Spleen (tissue), 11 donors: ENCODE measurements around the gene EYS. TPM values are rescaled to one million over a fixed set of nuclear protein-coding genes. Genes with fewer than 3 reads are reported as not detected.

Source experiments
- DNase-seq: peaks from one replicate; pipeline ENCODE4 v3.0.0-alpha.2; 2020
- H3K27ac ChIP-seq, 8 donors: fragments of 200-600 bp; sonication (generic) in 7 of 8; 1 replicate in 4 of 8; 2 replicates in 4 of 8; pipeline versions ENCODE4 v1.5.0 to v1.8.0; 2016 to 2021; ENCODE audit warnings: inconsistent platforms in 4 of 8, mild to moderate bottlenecking in 4 of 8, moderate library complexity in 1 of 8
- H3K27me3 ChIP-seq, 7 donors: fragments of 200-600 bp; sonication (generic) in 6 of 7; replicated peaks in 1 of 7; 1 replicate in 4 of 7; 2 replicates in 3 of 7; pipeline versions ENCODE4 v1.5.0 to v1.8.0; 2016 to 2021; ENCODE audit warnings: inconsistent platforms in 3 of 7, mild to moderate bottlenecking in 1 of 7
- H3K36me3 ChIP-seq, 6 donors: fragments of 200-600 bp; sonication (generic) in 5 of 6; 1 replicate in 4 of 6; 2 replicates in 2 of 6; pipeline versions ENCODE4 v1.5.0 to v1.8.0; 2016 to 2021; ENCODE audit warnings: inconsistent platforms in 2 of 6
- H3K4me1 ChIP-seq, 6 donors: fragments of 200-600 bp; sonication (generic) in 5 of 6; 1 replicate in 3 of 6; 2 replicates in 3 of 6; pipeline versions ENCODE4 v1.5.0 to v1.8.0; 2016 to 2021; ENCODE audit warnings: inconsistent platforms in 3 of 6
- H3K4me3 ChIP-seq, 8 donors: fragments of 200-600 bp; sonication (generic) in 7 of 8; 1 replicate in 4 of 8; 2 replicates in 4 of 8; pipeline versions ENCODE4 v1.5.0 to v1.8.0; 2016 to 2021; ENCODE audit warnings: inconsistent platforms in 4 of 8, mild to moderate bottlenecking in 4 of 8, moderate library complexity in 2 of 8
- H3K9me3 ChIP-seq, 8 donors: fragments of 200-600 bp; sonication (generic) in 7 of 8; 1 replicate in 4 of 8; 2 replicates in 4 of 8; pipeline versions ENCODE4 v1.5.0 to v1.8.0; 2016 to 2021; ENCODE audit warnings: inconsistent platforms in 4 of 8
- POLR2A ChIP-seq, 3 donors: fragments of 450-650 bp; IDR thresholded peaks; one replicate each; pipeline ENCODE4 v1.5.1; 2017; ENCODE audit warnings: antibody characterized with exemption in 3 of 3, mild to moderate bottlenecking in 1 of 3
- POLR2AphosphoS5 ChIP-seq, 3 donors: sonication (generic); formaldehyde crosslinking; IDR thresholded peaks; one replicate each; pipeline ENCODE4 v1.5.1; 2017; ENCODE audit warnings: antibody characterized with exemption in 3 of 3
- WGBS, 5 donors: extraction: QIAGEN DNeasy Blood & Tissue Kit in 3 of 5; methylation state at CpG; one replicate each; pipeline versions ENCODE4 v1.1.5 to v1.1.7; 2013 to 2018; 5-methylcytosine and 5-hydroxymethylcytosine counted together
- intact Hi-C: fragments of 100-400 bp; cut with DNase I; formaldehyde crosslinking; loops from one replicate; pipeline ENCODE4 v1.15.0; 2023; ENCODE audit warnings: low total_unique reads
- polyA plus RNA-seq, 3 donors: library from polyadenylated mRNA; stranded (reverse); fragments of 200-250 nt; gene quantifications; one replicate each; pipeline ENCODE4 v1.2.1, GENCODE V29; 2013
- total RNA-seq, 7 donors: library from RNA; depleted of rRNA in 3 of 7; stranded (reverse); fragments of >200 nt in 3 of 7; fragmentation: NEBNext Ultra II Directional in 4 of 7; extraction: Animal tissue kit (Norgen Biotek cat#: 25700) in 4 of 7; gene quantifications; one replicate each; pipeline versions ENCODE4 v1.1.0 to v1.2.1, GENCODE V29; 2016 to 2021
- TF ChIP-seq, protein P1 (sequence below), 11 experiments: fragments of 200-600 bp in 7 of 11; fragments of 450-650 bp in 4 of 11; sonication (generic) in 4 of 11; IDR thresholded peaks in 8 of 11; conservative IDR thresholded peaks in 3 of 11; 1 replicate in 7 of 11; 2 replicates in 4 of 11; pipeline versions ENCODE4 v1.4.0 to v1.8.0; 2016 to 2021; ENCODE audit warnings: antibody characterized with exemption in 11 of 11, inconsistent platforms in 4 of 11, mild to moderate bottlenecking in 1 of 11
- donor health status: healthy with polysubstance abuse.
- donor health status: DM: no; HTN: no; CAD: no; lungs with moderate emphysema.
- donor health status: DM: no; HTN: no; CAD: no.
- donor health status: Bipolar disorder and iron deficiency.
- donor health status: healthy.
- donor health status: DM: no; HTN: no; CAD: no.
- donor health status: DM: yes; HTN: yes; CAD: no.

Gene EYS
- total and polyA plus RNA-seq, 10 donors = under 0.01 to 0.72 (median 0.28) TPM; not detected in 5

DNA sequence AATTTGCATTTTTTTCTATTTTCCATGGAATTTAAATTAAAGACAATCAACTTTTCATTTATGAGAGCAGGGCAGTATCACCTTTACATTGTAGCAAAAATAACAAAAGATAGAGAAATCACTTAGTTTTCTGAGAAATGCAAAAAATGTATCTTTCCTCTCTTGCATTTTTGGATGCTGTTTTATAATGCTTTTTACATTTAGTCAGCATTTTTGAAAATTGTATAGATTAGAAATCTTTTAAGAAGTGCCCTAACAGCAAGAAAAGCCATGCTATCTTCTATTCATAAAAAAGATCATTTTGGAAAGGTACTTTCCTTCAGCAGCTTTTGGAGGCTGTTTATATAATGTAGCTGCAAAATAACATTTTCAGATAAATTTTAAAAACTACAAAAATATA is 421.8 kb downstream of the EYS start:
- Histone ChIP-seq H3K27ac (no peak overlapping the region), H3K36me3 (no peaks in the 10 kb centered on the region), H3K9me3 (peaks cover 0 to 3% (median 0%) of the 10 kb centered on the region in 8 donors), H3K4me1 (no peaks in the 10 kb centered on the region), H3K4me3 (no peak overlapping the region), H3K27me3 (no peaks in the 10 kb centered on the region)
- intact Hi-C loops = no loop called here
- TF ChIP-seq, protein P1, sequence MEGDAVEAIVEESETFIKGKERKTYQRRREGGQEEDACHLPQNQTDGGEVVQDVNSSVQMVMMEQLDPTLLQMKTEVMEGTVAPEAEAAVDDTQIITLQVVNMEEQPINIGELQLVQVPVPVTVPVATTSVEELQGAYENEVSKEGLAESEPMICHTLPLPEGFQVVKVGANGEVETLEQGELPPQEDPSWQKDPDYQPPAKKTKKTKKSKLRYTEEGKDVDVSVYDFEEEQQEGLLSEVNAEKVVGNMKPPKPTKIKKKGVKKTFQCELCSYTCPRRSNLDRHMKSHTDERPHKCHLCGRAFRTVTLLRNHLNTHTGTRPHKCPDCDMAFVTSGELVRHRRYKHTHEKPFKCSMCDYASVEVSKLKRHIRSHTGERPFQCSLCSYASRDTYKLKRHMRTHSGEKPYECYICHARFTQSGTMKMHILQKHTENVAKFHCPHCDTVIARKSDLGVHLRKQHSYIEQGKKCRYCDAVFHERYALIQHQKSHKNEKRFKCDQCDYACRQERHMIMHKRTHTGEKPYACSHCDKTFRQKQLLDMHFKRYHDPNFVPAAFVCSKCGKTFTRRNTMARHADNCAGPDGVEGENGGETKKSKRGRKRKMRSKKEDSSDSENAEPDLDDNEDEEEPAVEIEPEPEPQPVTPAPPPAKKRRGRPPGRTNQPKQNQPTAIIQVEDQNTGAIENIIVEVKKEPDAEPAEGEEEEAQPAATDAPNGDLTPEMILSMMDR (IDR thresholded peaks at IDR 0.05 in 8 of 11, conservative IDR thresholded peaks at IDR 0.05 in 3 of 11) = no peak
- no peak for TF ChIP-seq POLR2AphosphoS5 (IDR thresholded peaks at IDR 0.05)
- TF ChIP-seq POLR2A (IDR thresholded peaks at IDR 0.05) = no peak
- no peak for DNase-seq

- 89 to 93% (median 89%) methylated on average over 3 of the region's 3 CpGs for WGBS, 5 donors
- no peak for TF ChIP-seq POLR2A (IDR thresholded peaks at IDR 0.05)
- no peak for TF ChIP-seq POLR2AphosphoS5 (IDR thresholded peaks at IDR 0.05)
- TF ChIP-seq, protein P1 (IDR thresholded peaks at IDR 0.05 in 8 of 11, conservative IDR thresholded peaks at IDR 0.05 in 3 of 11) = no peak
- peaks cover 0 to 8% (median 0%) of the 10 kb centered on the region in 8 donors for H3K9me3 ChIP-seq
- no peak overlapping the region for H3K27ac ChIP-seq
- H3K36me3 ChIP-seq = no peaks in the 10 kb centered on the region
- H3K4me1 ChIP-seq = no peaks in the 10 kb centered on the region
- H3K4me3 ChIP-seq = no peak overlapping the region
- no peak for DNase-seq
- intact Hi-C loops = no loop called here
- H3K27me3 ChIP-seq = no peaks in the 10 kb centered on the region
These were observed 427.0 kb downstream of the EYS start for GRCh38 chr6:65280060-65280459.

GRCh38 chr6:65262241-65262640 is 444.8 kb downstream of the EYS start:
- H3K9me3 ChIP-seq = peaks cover 0 to 12% (median 0%) of the 10 kb centered on the region in 8 donors
- no peak overlapping the region for H3K4me3 ChIP-seq
- no peak overlapping the region for H3K27ac ChIP-seq
- H3K27me3 ChIP-seq = no peaks in the 10 kb centered on the region
- TF ChIP-seq POLR2AphosphoS5 (IDR thresholded peaks at IDR 0.05) (no peak), POLR2A (IDR thresholded peaks at IDR 0.05) (no peak)
- TF ChIP-seq, protein P1 (IDR thresholded peaks at IDR 0.05 in 8 of 11, conservative IDR thresholded peaks at IDR 0.05 in 3 of 11) = no peak
- no peaks in the 10 kb centered on the region for H3K36me3 ChIP-seq
- WGBS, 5 donors = 78 to 94% (median 84%) methylated on average over 3 of the region's 3 CpGs
- no peak for DNase-seq
- H3K4me1 ChIP-seq = no peaks in the 10 kb centered on the region
- intact Hi-C loops = no loop called here

GRCh38 chr6:65259982-65260381 is 447.0 kb downstream of the EYS start:
- no peaks in the 10 kb centered on the region for H3K27me3 ChIP-seq
- no peak overlapping the region for H3K27ac ChIP-seq
- WGBS, 5 donors = 76 to 87% (median 84%) methylated on average over 5 of the region's 5 CpGs
- H3K36me3 ChIP-seq = no peaks in the 10 kb centered on the region
- no peak for DNase-seq
- no peak overlapping the region for H3K4me3 ChIP-seq
- peaks cover 0 to 17% (median 2%) of the 10 kb centered on the region in 8 donors for H3K9me3 ChIP-seq
- TF ChIP-seq, protein P1 (IDR thresholded peaks at IDR 0.05 in 8 of 11, conservative IDR thresholded peaks at IDR 0.05 in 3 of 11) = no peak
- no peak for TF ChIP-seq POLR2AphosphoS5 (IDR thresholded peaks at IDR 0.05)
- no peak for TF ChIP-seq POLR2A (IDR thresholded peaks at IDR 0.05)
- H3K4me1 ChIP-seq = no peaks in the 10 kb centered on the region
- intact Hi-C loops = no loop called here
